Right lobe of liver (tissue), 6 donors: ENCODE data around the gene HIKESHI. TPM values are rescaled to one million over a fixed set of nuclear protein-coding genes. Genes with fewer than 3 reads are reported as not detected.
A peak's percentile ranks its signal among the peaks of the same experiment; 100 is the strongest.
"Not testable (repeated sequence)": the region's sequence is repeated elsewhere in the genome, so short reads cannot be mapped to it uniquely, and the experiment has no call there.

Source experiments
- ATAC-seq, 4 donors: fragments of 200-7000 bp; cut with Tn5 transposase; one replicate each; pipeline ENCODE4 v1.9.1; 2020; ENCODE audit warnings: mild to moderate bottlenecking in 4 of 4, moderate library complexity in 4 of 4
- DNase-seq, 3 donors: peaks; one replicate each; pipeline ENCODE4 v3.0.0-alpha.2; 2020
- H3K27ac ChIP-seq, 3 donors: fragments of 200-600 bp; one replicate each; pipeline ENCODE4 v1.8.0; 2022
- H3K27me3 ChIP-seq, 2 donors: fragments of 200-600 bp; one replicate each; pipeline ENCODE4 v1.8.0; 2022
- H3K36me3 ChIP-seq, 4 donors: fragments of 200-600 bp; sonication (generic) in 1 of 4; one replicate each; pipeline versions ENCODE4 v1.5.1 to v1.8.0; 2017 to 2022; ENCODE audit warnings: control low read depth in 1 of 4
- H3K4me1 ChIP-seq, 4 donors: fragments of 200-600 bp; sonication (generic) in 1 of 4; one replicate each; pipeline versions ENCODE4 v1.5.1 to v1.8.0; 2017 to 2022; ENCODE audit warnings: control low read depth in 1 of 4
- H3K4me3 ChIP-seq, 3 donors: fragments of 200-600 bp; one replicate each; pipeline ENCODE4 v1.8.0; 2022
- H3K9me3 ChIP-seq, 4 donors: fragments of 200-600 bp; sonication (generic) in 1 of 4; one replicate each; pipeline versions ENCODE4 v1.5.1 to v1.8.0; 2017 to 2022; ENCODE audit warnings: control low read depth in 1 of 4
- CTCF ChIP-seq, 4 donors: fragments of 200-600 bp in 3 of 4; fragments of 450-650 bp in 1 of 4; IDR thresholded peaks; one replicate each; pipeline versions ENCODE4 v1.5.1 to v1.8.0; 2016 to 2022; ENCODE audit warnings: antibody characterized with exemption in 4 of 4, mild to moderate bottlenecking in 2 of 4
- POLR2A ChIP-seq: fragments of 450-650 bp; IDR thresholded peaks from one replicate; pipeline ENCODE4 v1.6.1; 2017; ENCODE audit warnings: antibody characterized with exemption, mild to moderate bottlenecking
- WGBS: methylation state at CpG from one replicate; pipeline ENCODE4 v1.1.6; 2018; ENCODE audit warnings: low coverage, low lambda C conversion rate; ENCODE audit not compliant: insufficient coverage; ENCODE audit errors: missing lambda C conversion rate; 5-methylcytosine and 5-hydroxymethylcytosine counted together
- intact Hi-C, 2 donors: fragments of 100-400 bp; cut with DNase I; formaldehyde crosslinking; loops; one replicate each; pipeline versions ENCODE4 v1.11.2 to v1.14.1; 2022
- total RNA-seq, 6 experiments: library from RNA; depleted of rRNA in 2 of 6; stranded (reverse); fragments of >200 nt in 2 of 6; fragmentation: NEBNext Ultra II Directional in 3 of 6; extraction: Animal tissue kit (Norgen Biotek cat#: 25700) in 3 of 6; gene quantifications; one replicate each; pipeline versions ENCODE4 v1.1.0 to v1.2.4, GENCODE V29; 2016 to 2023
- donor health status: DM: no; HTN: yes; CAD: no.
- donor health status: DM: no; HTN: no; CAD: no.
- donor health status: DM: no; HTN: no; CAD: no.
- donor health status: DM: no; HTN: yes; CAD: no.
- donor health status: DM: no; HTN: yes; CAD: no.

HIKESHI gene
- total RNA-seq, 6 experiments from 2014 or later, result 10.1 to 17.0 (median 14.2) TPM

DNA sequence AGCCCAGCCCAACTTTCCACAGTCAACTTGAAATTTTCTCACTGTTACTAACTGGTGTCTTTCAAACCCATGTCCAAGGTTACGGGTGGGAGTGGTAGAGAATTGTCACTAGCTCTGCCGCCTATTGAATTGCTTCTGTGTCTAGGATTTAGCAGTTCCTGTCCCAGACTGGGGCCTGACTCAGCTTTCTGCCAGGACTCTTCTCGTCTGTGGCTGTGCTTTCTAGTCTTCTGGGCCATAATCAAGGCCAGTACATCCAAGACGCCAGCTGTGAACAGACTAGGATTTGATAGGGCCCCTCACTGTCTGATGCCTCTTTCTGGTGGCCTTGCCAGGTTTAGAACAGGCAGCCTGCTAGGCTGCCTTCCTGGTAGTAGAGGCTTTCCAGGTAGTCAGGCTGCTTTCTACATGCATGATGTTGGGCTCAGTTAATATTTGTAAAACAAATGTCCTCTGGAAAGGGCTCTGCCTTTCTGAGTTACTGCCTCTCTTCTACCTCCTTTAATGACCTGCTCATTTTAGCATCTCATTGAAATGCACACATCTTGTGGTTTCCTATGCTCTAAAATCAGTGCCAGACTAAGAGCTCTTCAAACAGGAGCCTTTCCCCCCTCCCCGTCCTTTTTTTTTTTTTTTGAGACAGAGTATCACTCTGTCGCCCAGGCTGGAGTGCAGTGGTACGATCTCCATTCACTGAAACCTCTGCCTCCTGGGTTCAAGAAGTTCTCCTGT lies 13.1 kb upstream of the HIKESHI start:
- no peak overlapping the region for H3K27ac ChIP-seq
- no peaks in the 10 kb centered on the region for H3K9me3 ChIP-seq
- WGBS, result 98% methylated on average over 6 of the region's 7 CpGs
- DNase-seq (no peak), ATAC-seq (no peak)
- no peaks in the 10 kb centered on the region for H3K36me3 ChIP-seq
- peaks cover 0 to 12% (median 0%) of the 10 kb centered on the region in 4 donors for H3K4me1 ChIP-seq
- TF ChIP-seq POLR2A, result no peak
- no peak for TF ChIP-seq CTCF (IDR thresholded peaks at IDR 0.05)
- H3K4me3 ChIP-seq, result no peak overlapping the region
- H3K27me3 ChIP-seq, result no peaks in the 10 kb centered on the region
- intact Hi-C loops, result no loop called here

- ATAC-seq, result not testable (repeated sequence)
Observed at GRCh38 chr11:86289508-86290280, 12.3 kb upstream of the HIKESHI start.

GRCh38 chr11:86291466-86292262 lies 10.4 kb upstream of the HIKESHI start:
- H3K36me3 ChIP-seq, result no peaks in the 10 kb centered on the region
- TF ChIP-seq CTCF (IDR thresholded peaks at IDR 0.05), result peak; percentile 56 to 63 (median 59)
- TF ChIP-seq POLR2A, result no peak
- 11% methylated on average over 3 of the region's 3 CpGs for WGBS
- no peaks in the 10 kb centered on the region for H3K9me3 ChIP-seq
- no peaks in the 10 kb centered on the region for H3K27me3 ChIP-seq
- DNase-seq (peak in 2 of 3 donors; percentile 28 to 51), ATAC-seq (peak; percentile 93 to 98 (median 96))
- intact Hi-C loops, result no loop called here
- no peak overlapping the region for H3K4me3 ChIP-seq
- H3K4me1 ChIP-seq, result peaks cover 0 to 12% (median 0%) of the 10 kb centered on the region in 4 donors
- H3K27ac ChIP-seq, result no peak overlapping the region

More at GRCh38 chr11:86289508-86290280, 12.3 kb upstream of the HIKESHI start:
- H3K4me3 ChIP-seq, H3K27me3 ChIP-seq, H3K27ac ChIP-seq, H3K9me3 ChIP-seq, intact Hi-C loops, H3K36me3 ChIP-seq, DNase-seq: not testable (repeated sequence)
- peaks cover 0 to 12% (median 0%) of the 10 kb centered on the region in 4 donors for H3K4me1 ChIP-seq
- 96% methylated on average over 9 of the region's 9 CpGs for WGBS

DNA sequence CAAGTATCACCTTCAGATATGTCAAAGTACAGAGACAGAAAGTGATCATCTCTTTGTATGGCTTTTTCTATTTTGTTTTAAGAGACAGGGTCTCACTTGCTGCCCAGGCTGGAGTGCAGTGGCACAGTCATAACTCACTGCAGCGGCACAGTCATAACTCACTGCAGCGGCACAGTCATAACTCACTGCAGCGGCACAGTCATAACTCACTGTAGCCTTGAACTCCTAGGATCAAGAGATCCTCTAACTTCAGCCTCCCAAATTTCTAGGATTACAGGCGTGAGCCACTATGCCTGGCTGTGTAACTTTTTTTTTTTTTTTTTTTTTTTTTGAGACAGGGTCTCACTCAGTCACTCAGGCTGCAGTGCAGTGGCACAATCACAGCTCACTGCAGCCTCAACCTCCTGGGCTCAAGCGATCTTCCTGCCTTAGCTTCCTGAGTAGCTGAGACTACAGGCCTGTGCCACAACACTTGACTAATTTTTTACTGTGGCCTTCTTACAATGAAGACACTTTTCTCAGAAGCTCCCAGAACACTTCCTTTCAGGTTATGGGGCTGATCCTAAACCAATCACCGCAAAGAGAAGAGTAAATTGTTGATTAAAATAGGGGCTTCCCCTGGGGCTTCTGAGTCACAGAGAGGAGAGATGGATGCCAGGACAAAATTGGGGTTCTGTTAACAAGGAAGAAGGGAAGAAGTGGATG lies 9.0 kb upstream of the HIKESHI start:
- DNase-seq (no peak), ATAC-seq (no peak)
- WGBS, result 86% methylated on average over 5 of the region's 6 CpGs
- H3K36me3 ChIP-seq, result no peaks in the 10 kb centered on the region
- peaks cover 0 to 12% (median 0%) of the 10 kb centered on the region in 4 donors for H3K4me1 ChIP-seq
- TF ChIP-seq CTCF (IDR thresholded peaks at IDR 0.05) (no peak), POLR2A (no peak)
- intact Hi-C loops, result no loop called here
- H3K9me3 ChIP-seq, result no peaks in the 10 kb centered on the region
- H3K27me3 ChIP-seq, result no peaks in the 10 kb centered on the region
- H3K4me3 ChIP-seq, result no peak overlapping the region
- no peak overlapping the region for H3K27ac ChIP-seq
